Caco-2 (cell line): ENCODE data around the gene PRR36. TPM values are rescaled to one million over a fixed set of nuclear protein-coding genes. Genes with fewer than 3 reads are reported as not detected.

Experiments
- BruUV-seq: library from RNA; stranded (reverse); fragments of 400-500 nt; replicated peaks from 2 replicates; lab custom pipeline; 2021; lab: Mats Ljungman, UMichigan
- CTCF ChIA-PET: fragments of 300-600 bp; sonication (Branson Sonifier 250); formaldehyde crosslinking; loops from one replicate; lab custom pipeline; 2022; ENCODE audit warnings: antibody characterized with exemption; lab: Charles Lee
- POLR2A ChIA-PET: fragments of 300-600 bp; sonication (Branson Sonifier 250); formaldehyde crosslinking; loops from one replicate; lab custom pipeline; 2022; ENCODE audit warnings: antibody characterized with exemption; lab: Charles Lee
- DNase-seq, 2 experiments: peaks; one replicate each; pipeline versions ENCODE4 v3.0.0 to v3.0.0-alpha.2; 2020 to 2022
- H3K27me3 ChIP-seq: replicated peaks from 2 replicates; pipeline ENCODE4 v1.6.0; 2011; ENCODE audit warnings: low read length; ENCODE audit not compliant: control insufficient read depth, insufficient read depth
- H3K36me3 ChIP-seq: 2 replicates; pipeline ENCODE4 v1.5.1; 2011; ENCODE audit warnings: low read length; ENCODE audit not compliant: control insufficient read depth, insufficient read depth
- H3K4me1 ChIP-seq: fragments of 250-450 bp; sonication (Bioruptor Pico); 2 replicates; pipeline ENCODE4 v1.5.1; 2020; ENCODE audit warnings: mild to moderate bottlenecking
- H3K4me3 ChIP-seq: 2 replicates; pipeline ENCODE4 v1.5.1; 2011; ENCODE audit warnings: low read depth, mild to moderate bottlenecking, control low read depth, low read length
- H3K9me3 ChIP-seq: fragments of 250-450 bp; sonication (Bioruptor Pico); 2 replicates; pipeline ENCODE4 v1.5.1; 2020; ENCODE audit warnings: mild to moderate bottlenecking, moderate library complexity
- H3K27ac Mint-ChIP-seq: one replicate; pipeline ENCODE4 v1.8.0; 2022; ENCODE audit warnings: mixed read lengths; ENCODE audit not compliant: unreplicated experiment
- H3K27me3 Mint-ChIP-seq: one replicate; pipeline ENCODE4 v1.8.0; 2022; ENCODE audit warnings: mixed read lengths; ENCODE audit not compliant: insufficient read depth, unreplicated experiment
- H3K36me3 Mint-ChIP-seq: one replicate; pipeline ENCODE4 v1.8.0; 2022; ENCODE audit warnings: mild to moderate bottlenecking, mixed read lengths; ENCODE audit not compliant: insufficient read depth, unreplicated experiment
- H3K4me1 Mint-ChIP-seq: one replicate; pipeline ENCODE4 v1.8.0; 2022; ENCODE audit warnings: low read depth, mixed read lengths; ENCODE audit not compliant: unreplicated experiment
- H3K4me3 Mint-ChIP-seq: one replicate; pipeline ENCODE4 v1.8.0; 2022; ENCODE audit warnings: mild to moderate bottlenecking, moderate library complexity, mixed read lengths; ENCODE audit not compliant: unreplicated experiment
- H3K9me3 Mint-ChIP-seq: one replicate; pipeline ENCODE4 v1.8.0; 2022; ENCODE audit warnings: mixed read lengths; ENCODE audit not compliant: unreplicated experiment
- intact Hi-C: fragments of 100-400 bp; cut with micrococcal nuclease; formaldehyde crosslinking; loops from one replicate; pipeline ENCODE4 v1.10.0; 2022; ENCODE audit not compliant: unreplicated experiment
- total RNA-seq: library from RNA; stranded (reverse); gene quantifications from 2 replicates; pipeline ENCODE4 v1.2.3, GENCODE V29; 2022
- TF ChIP-seq, protein P1 (sequence below), 2 experiments: fragments of 200-600 bp in 1 of 2; IDR thresholded peaks; 1 replicate in 1 of 2; 2 replicates in 1 of 2; pipeline versions ENCODE4 v1.5.1 to v1.8.0; 2011 to 2022; ENCODE audit warnings: antibody characterized with exemption in 1 of 2, control low read depth in 1 of 2, inconsistent platforms in 1 of 2, low read depth in 1 of 2, low read length in 1 of 2, mild to moderate bottlenecking in 1 of 2, moderate library complexity in 1 of 2; ENCODE audit not compliant: insufficient read depth in 1 of 2, severe bottlenecking in 1 of 2, unreplicated experiment in 1 of 2

The PRR36 gene
- total RNA-seq, 1 experiment from 2014 or later = 3.7 TPM

DNA sequence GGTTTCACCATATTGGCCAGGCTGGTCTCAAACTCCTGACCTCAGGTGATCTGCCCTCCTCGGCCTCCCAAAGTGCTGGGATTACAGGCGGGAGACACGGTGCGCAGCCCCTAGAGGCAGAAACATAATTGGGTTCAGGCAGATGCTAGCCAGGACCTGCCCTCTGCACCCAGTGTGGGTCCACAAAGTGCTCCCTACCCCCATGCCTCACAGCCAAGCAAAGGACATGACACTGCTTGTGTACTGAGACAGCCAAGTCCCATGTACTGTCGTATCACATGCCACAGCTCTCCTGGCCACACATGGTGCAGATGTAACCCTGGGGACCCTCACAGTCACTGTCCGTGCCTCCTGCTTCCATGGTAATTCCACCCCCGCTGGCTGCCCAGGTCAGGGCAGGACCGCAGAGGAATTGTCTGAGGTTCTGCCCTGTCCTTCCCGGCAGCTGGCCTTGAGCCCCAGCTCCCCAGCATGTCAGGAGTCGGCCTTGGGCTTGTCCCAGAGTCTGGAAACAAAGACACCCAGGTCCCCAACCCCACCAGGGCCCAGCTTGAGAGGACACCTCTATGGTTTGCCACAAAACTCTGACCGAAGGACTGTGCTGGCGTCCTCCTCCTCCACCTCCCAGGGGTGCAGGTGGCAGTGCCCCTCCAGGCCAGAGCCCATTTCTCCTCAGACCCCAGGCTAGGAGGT is 7.6 kb downstream of the PRR36 start:
- no peak overlapping the region for H3K27ac Mint-ChIP-seq
- peaks cover 6% of the 10 kb centered on the region for H3K4me1 Mint-ChIP-seq
- BruUV-seq = no TSS peak
- H3K36me3 ChIP-seq = no peaks in the 10 kb centered on the region
- ChIA-PET POLR2A (no interaction called here), CTCF (no interaction called here)
- H3K4me1 ChIP-seq = peaks cover 7% of the 10 kb centered on the region
- peaks cover 11% of the 10 kb centered on the region for H3K36me3 Mint-ChIP-seq
- H3K4me3 ChIP-seq = no peak overlapping the region
- DNase-seq = no peak
- TF ChIP-seq, protein P1, sequence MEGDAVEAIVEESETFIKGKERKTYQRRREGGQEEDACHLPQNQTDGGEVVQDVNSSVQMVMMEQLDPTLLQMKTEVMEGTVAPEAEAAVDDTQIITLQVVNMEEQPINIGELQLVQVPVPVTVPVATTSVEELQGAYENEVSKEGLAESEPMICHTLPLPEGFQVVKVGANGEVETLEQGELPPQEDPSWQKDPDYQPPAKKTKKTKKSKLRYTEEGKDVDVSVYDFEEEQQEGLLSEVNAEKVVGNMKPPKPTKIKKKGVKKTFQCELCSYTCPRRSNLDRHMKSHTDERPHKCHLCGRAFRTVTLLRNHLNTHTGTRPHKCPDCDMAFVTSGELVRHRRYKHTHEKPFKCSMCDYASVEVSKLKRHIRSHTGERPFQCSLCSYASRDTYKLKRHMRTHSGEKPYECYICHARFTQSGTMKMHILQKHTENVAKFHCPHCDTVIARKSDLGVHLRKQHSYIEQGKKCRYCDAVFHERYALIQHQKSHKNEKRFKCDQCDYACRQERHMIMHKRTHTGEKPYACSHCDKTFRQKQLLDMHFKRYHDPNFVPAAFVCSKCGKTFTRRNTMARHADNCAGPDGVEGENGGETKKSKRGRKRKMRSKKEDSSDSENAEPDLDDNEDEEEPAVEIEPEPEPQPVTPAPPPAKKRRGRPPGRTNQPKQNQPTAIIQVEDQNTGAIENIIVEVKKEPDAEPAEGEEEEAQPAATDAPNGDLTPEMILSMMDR (IDR thresholded peaks at IDR 0.05; ENCODE audit: insufficient read depth in 1 of 2, low read depth in 1 of 2, low read length in 1 of 2, severe bottlenecking in 1 of 2, unreplicated experiment in 1 of 2) = no peak
- H3K9me3 ChIP-seq = no peaks in the 10 kb centered on the region
- H3K4me3 Mint-ChIP-seq = no peak overlapping the region
- H3K9me3 Mint-ChIP-seq = no peaks in the 10 kb centered on the region
- no peaks in the 10 kb centered on the region; the same call in 1 of the 2 replicates for H3K27me3 ChIP-seq
- intact Hi-C loops = no loop called here
- H3K27me3 Mint-ChIP-seq = no peaks in the 10 kb centered on the region

DNA sequence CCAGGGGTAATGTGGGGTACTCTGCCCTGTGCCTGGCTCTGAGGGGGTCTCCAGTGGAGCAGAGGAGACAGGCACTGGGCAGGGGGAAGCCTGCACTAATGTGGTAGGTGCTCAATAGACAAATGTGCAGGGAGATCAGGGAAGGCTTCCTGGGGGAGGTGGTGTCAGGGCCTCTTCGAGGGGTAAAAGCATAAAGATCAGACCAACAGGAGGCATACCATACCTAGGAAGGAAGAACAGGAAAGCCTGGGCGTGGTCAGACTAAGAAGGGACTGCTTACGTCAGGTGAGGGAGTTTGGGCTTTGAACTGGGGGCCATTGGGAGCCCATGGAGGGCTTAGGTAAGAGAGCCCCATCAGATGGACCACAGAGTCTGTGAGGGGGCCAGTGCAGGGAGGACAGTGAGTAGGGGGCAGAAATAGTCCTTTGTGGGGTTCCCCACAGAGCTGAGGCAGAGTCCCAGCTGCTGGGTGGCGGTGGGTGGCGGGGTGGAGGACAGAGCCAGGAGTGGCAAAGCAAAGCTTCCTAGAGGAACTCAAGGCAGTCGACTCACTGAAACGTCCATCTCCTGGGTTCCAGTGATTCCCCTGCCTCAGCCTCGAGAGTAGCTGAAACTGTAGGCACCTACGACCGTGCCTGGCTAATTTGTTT is 8.8 kb downstream of the PRR36 start:
- no peaks in the 10 kb centered on the region for H3K27me3 Mint-ChIP-seq

GRCh38 chr19:7864690-7865074 is 9.5 kb downstream of the PRR36 start:
- no TSS peak for BruUV-seq
- H3K27me3 Mint-ChIP-seq = no peaks in the 10 kb centered on the region
- Histone ChIP-seq H3K9me3 (no peaks in the 10 kb centered on the region), H3K27me3 (no peaks in the 10 kb centered on the region; the same call in 1 of the 2 replicates), H3K4me1 (no peaks in the 10 kb centered on the region; the same call in 1 of the 2 replicates), H3K36me3 (no peaks in the 10 kb centered on the region), H3K4me3 (no peak overlapping the region)
- no peaks in the 10 kb centered on the region for H3K4me1 Mint-ChIP-seq
- no peak overlapping the region for H3K4me3 Mint-ChIP-seq
- peaks cover 7% of the 10 kb centered on the region for H3K36me3 Mint-ChIP-seq
- intact Hi-C loops = no loop called here
- no peak for DNase-seq
- no peaks in the 10 kb centered on the region for H3K9me3 Mint-ChIP-seq
- H3K27ac Mint-ChIP-seq = no peak overlapping the region
- POLR2A ChIA-PET = no interaction called here
- TF ChIP-seq, protein P1 (IDR thresholded peaks at IDR 0.05; ENCODE audit: insufficient read depth in 1 of 2, low read depth in 1 of 2, low read length in 1 of 2, severe bottlenecking in 1 of 2, unreplicated experiment in 1 of 2) = no peak
- CTCF ChIA-PET = no interaction called here

More for the DNA sequence above, 8.8 kb downstream of the PRR36 start:
- Histone ChIP-seq H3K27me3 (no peaks in the 10 kb centered on the region; the same call in 1 of the 2 replicates), H3K4me3 (no peak overlapping the region), H3K4me1 (no peaks in the 10 kb centered on the region; the same call in 1 of the 2 replicates), H3K9me3 (no peaks in the 10 kb centered on the region), H3K36me3 (no peaks in the 10 kb centered on the region)
- DNase-seq = no peak
- TF ChIP-seq, protein P1 (IDR thresholded peaks at IDR 0.05; ENCODE audit: insufficient read depth in 1 of 2, low read depth in 1 of 2, low read length in 1 of 2, severe bottlenecking in 1 of 2, unreplicated experiment in 1 of 2) = no peak
- no peak overlapping the region for H3K27ac Mint-ChIP-seq
- BruUV-seq = no TSS peak
- H3K36me3 Mint-ChIP-seq = peaks cover 7% of the 10 kb centered on the region
- CTCF ChIA-PET = no interaction called here
- H3K4me1 Mint-ChIP-seq = no peaks in the 10 kb centered on the region
- H3K4me3 Mint-ChIP-seq = no peak overlapping the region
- intact Hi-C loops = no loop called here
- POLR2A ChIA-PET = no interaction called here
- H3K9me3 Mint-ChIP-seq = no peaks in the 10 kb centered on the region
